ENCODE data around the gene ARHGAP10. TPM values are rescaled to one million over a fixed set of nuclear protein-coding genes. Genes with fewer than 3 reads are reported as not detected.
"Not testable (repeated sequence)": the region's sequence is repeated elsewhere in the genome, so short reads cannot be mapped to it uniquely, and the experiment has no call there.

ARHGAP10 gene
- total RNA-seq, 1 donor from 2014 or later: 111 TPM

GRCh38 chr4:147910315-147910714 is 178.4 kb downstream of the ARHGAP10 start:
- Mint-ChIP-seq H3K4me1 (ENCODE audit: low read depth) (peaks cover 8% of the 10 kb centered on the region), H3K27me3 (ENCODE audit: low read depth) (no peaks in the 10 kb centered on the region), H3K27ac (ENCODE audit: unreplicated experiment) (peak overlapping the region; percentile 41), H3K9me3 (ENCODE audit: low read depth) (peaks cover 4% of the 10 kb centered on the region), H3K36me3 (ENCODE audit: low read depth) (peaks cover 42% of the 10 kb centered on the region), H3K4me3 (ENCODE audit: unreplicated experiment) (no peak overlapping the region)
- no peak for DNase-seq (ENCODE audit: low spot score)
- no peak for TF ChIP-seq CTCF (IDR thresholded peaks at IDR 0.05)

- peak overlapping the region; percentile 65 for H3K27ac Mint-ChIP-seq (ENCODE audit: unreplicated experiment)
- not testable (repeated sequence) for H3K27me3 Mint-ChIP-seq (ENCODE audit: low read depth); H3K4me3 Mint-ChIP-seq (ENCODE audit: unreplicated experiment); H3K9me3 Mint-ChIP-seq (ENCODE audit: low read depth); DNase-seq (ENCODE audit: low spot score)
- H3K4me1 Mint-ChIP-seq (ENCODE audit: low read depth): peaks cover 26% of the 10 kb centered on the region
- H3K36me3 Mint-ChIP-seq (ENCODE audit: low read depth): peaks cover 30% of the 10 kb centered on the region
These were observed 180.2 kb downstream of the ARHGAP10 start for GRCh38 chr4:147912106-147912505.

- DNase-seq (ENCODE audit: low spot score): no peak
- Mint-ChIP-seq H3K27me3 (ENCODE audit: low read depth) (no peaks in the 10 kb centered on the region), H3K4me1 (ENCODE audit: low read depth) (peaks cover 29% of the 10 kb centered on the region), H3K36me3 (ENCODE audit: low read depth) (peaks cover 26% of the 10 kb centered on the region), H3K27ac (ENCODE audit: unreplicated experiment) (no peak overlapping the region), H3K4me3 (ENCODE audit: unreplicated experiment) (no peak overlapping the region), H3K9me3 (ENCODE audit: low read depth) (no peaks in the 10 kb centered on the region)
- TF ChIP-seq CTCF (IDR thresholded peaks at IDR 0.05): no peak
These were observed 181.2 kb downstream of the ARHGAP10 start for GRCh38 chr4:147913137-147913536.

GRCh38 chr4:147916351-147916750 is 184.5 kb downstream of the ARHGAP10 start:
- peaks cover 24% of the 10 kb centered on the region for H3K36me3 Mint-ChIP-seq (ENCODE audit: low read depth)
- H3K4me1 Mint-ChIP-seq (ENCODE audit: low read depth): peaks cover 34% of the 10 kb centered on the region
- DNase-seq (ENCODE audit: low spot score): no peak
- no peaks in the 10 kb centered on the region for H3K9me3 Mint-ChIP-seq (ENCODE audit: low read depth)
- peak overlapping the region; percentile 77 for H3K27ac Mint-ChIP-seq (ENCODE audit: unreplicated experiment)
- H3K27me3 Mint-ChIP-seq (ENCODE audit: low read depth): no peaks in the 10 kb centered on the region
- TF ChIP-seq CTCF (IDR thresholded peaks at IDR 0.05): no peak
- no peak overlapping the region for H3K4me3 Mint-ChIP-seq (ENCODE audit: unreplicated experiment)

- Mint-ChIP-seq H3K27ac (ENCODE audit: unreplicated experiment) (peak overlapping the region; percentile 23), H3K4me1 (ENCODE audit: low read depth) (peaks cover 27% of the 10 kb centered on the region), H3K9me3 (ENCODE audit: low read depth) (no peaks in the 10 kb centered on the region), H3K4me3 (ENCODE audit: unreplicated experiment) (no peak overlapping the region), H3K36me3 (ENCODE audit: low read depth) (peaks cover 22% of the 10 kb centered on the region), H3K27me3 (ENCODE audit: low read depth) (no peaks in the 10 kb centered on the region)
- no peak for TF ChIP-seq CTCF (IDR thresholded peaks at IDR 0.05)
- no peak for DNase-seq (ENCODE audit: low spot score)
These were observed 191.5 kb downstream of the ARHGAP10 start for GRCh38 chr4:147923381-147923780.

- no peaks in the 10 kb centered on the region for H3K27me3 Mint-ChIP-seq (ENCODE audit: low read depth)
- H3K27ac Mint-ChIP-seq (ENCODE audit: unreplicated experiment): peak overlapping the region; percentile 23
- TF ChIP-seq CTCF (IDR thresholded peaks at IDR 0.05): no peak
- no peaks in the 10 kb centered on the region for H3K9me3 Mint-ChIP-seq (ENCODE audit: low read depth)
- DNase-seq (ENCODE audit: low spot score): no peak
- no peak overlapping the region for H3K4me3 Mint-ChIP-seq (ENCODE audit: unreplicated experiment)
- H3K36me3 Mint-ChIP-seq (ENCODE audit: low read depth): peaks cover 22% of the 10 kb centered on the region
- peaks cover 27% of the 10 kb centered on the region for H3K4me1 Mint-ChIP-seq (ENCODE audit: low read depth)
These were observed 192.0 kb downstream of the ARHGAP10 start for GRCh38 chr4:147923854-147924253.

All from chondrocyte (in vitro differentiated cells).